WTC11 (cell line): ENCODE data around the gene CAPN15. TPM values are rescaled to one million over a fixed set of nuclear protein-coding genes. Genes with fewer than 3 reads are reported as not detected.

ENCODE experiments used
- ATAC-seq: fragments of 200-7000 bp; cut with Tn5 transposase; 2 replicates; pipeline ENCODE4 v1.10.0; 2021; ENCODE audit warnings: mild to moderate bottlenecking, moderate library complexity
- CTCF ChIA-PET: fragments of 300-600 bp; sonication (Branson Sonifier 250); formaldehyde crosslinking; loops from one replicate; lab custom pipeline; 2021; ENCODE audit warnings: antibody characterized with exemption; lab: Charles Lee
- POLR2A ChIA-PET: fragments of 350-600 bp; sonication (Branson Sonifier 250); formaldehyde crosslinking; loops from one replicate; lab custom pipeline; 2021; ENCODE audit warnings: antibody characterized with exemption; lab: Charles Lee
- DNase-seq: peaks from one replicate; pipeline ENCODE4 v3.0.0; 2021; ENCODE audit warnings: low spot score
- H3K27ac Mint-ChIP-seq: 2 replicates; pipeline ENCODE4 v1.8.0; 2021; ENCODE audit warnings: mixed read lengths
- H3K27me3 Mint-ChIP-seq: 2 replicates; pipeline ENCODE4 v1.8.0; 2021; ENCODE audit warnings: low read depth, mild to moderate bottlenecking, moderate library complexity, mixed read lengths
- H3K36me3 Mint-ChIP-seq: 2 replicates; pipeline ENCODE4 v1.8.0; 2021; ENCODE audit warnings: mixed read lengths
- H3K4me1 Mint-ChIP-seq: 2 replicates; pipeline ENCODE4 v1.8.0; 2022; ENCODE audit warnings: mixed read lengths
- H3K4me3 Mint-ChIP-seq: 2 replicates; pipeline ENCODE4 v1.8.0; 2021; ENCODE audit warnings: mild to moderate bottlenecking, moderate library complexity, mixed read lengths
- H3K9me3 Mint-ChIP-seq: 2 replicates; pipeline ENCODE4 v1.8.0; 2021; ENCODE audit warnings: mixed read lengths
- CTCF ChIP-seq: fragments of 200-600 bp; IDR thresholded peaks from 2 replicates; pipeline ENCODE4 v1.8.0; 2022; ENCODE audit warnings: antibody characterized with exemption
- E2F1 ChIP-seq: sonication (generic); formaldehyde crosslinking; IDR thresholded peaks from 2 replicates; pipeline ENCODE4 v1.8.0; 2022; ENCODE audit warnings: mild to moderate bottlenecking, missing genetic modification reagents
- ELF4 ChIP-seq: sonication (generic); formaldehyde crosslinking; IDR thresholded peaks from 2 replicates; pipeline ENCODE4 v1.8.1; 2022; ENCODE audit warnings: low read depth, mild to moderate bottlenecking, moderate library complexity, missing genetic modification reagents
- EMX1 ChIP-seq: fragments of 250-450 bp; sonication (Bioruptor Pico); IDR thresholded peaks from 2 replicates; pipeline ENCODE4 v1.8.0; 2021; ENCODE audit warnings: mild to moderate bottlenecking
- ESRRA ChIP-seq: sonication (generic); formaldehyde crosslinking; IDR thresholded peaks from 2 replicates; pipeline ENCODE4 v1.8.1; 2022; ENCODE audit warnings: mild to moderate bottlenecking, missing genetic modification reagents, borderline replicate concordance
- GABPB1 ChIP-seq: sonication (generic); formaldehyde crosslinking; IDR thresholded peaks from 2 replicates; pipeline ENCODE4 v1.8.1; 2023; ENCODE audit warnings: mild to moderate bottlenecking, missing genetic modification reagents
- MAX ChIP-seq: sonication (generic); formaldehyde crosslinking; IDR thresholded peaks from 2 replicates; pipeline ENCODE4 v1.8.0; 2022; ENCODE audit warnings: mild to moderate bottlenecking, missing genetic modification reagents
- PRDM15 ChIP-seq: sonication (generic); formaldehyde crosslinking; IDR thresholded peaks from 2 replicates; pipeline ENCODE4 v1.8.0; 2022; ENCODE audit warnings: missing genetic modification reagents
- PRRX2 ChIP-seq: fragments of 250-450 bp; sonication (Bioruptor Pico); IDR thresholded peaks from 2 replicates; pipeline ENCODE4 v1.8.0; 2021; ENCODE audit warnings: mild to moderate bottlenecking
- SP1 ChIP-seq: sonication (generic); formaldehyde crosslinking; conservative IDR thresholded peaks from 2 replicates; pipeline ENCODE4 v1.8.1; 2022; ENCODE audit warnings: missing genetic modification reagents
- ZNF121 ChIP-seq: sonication (generic); formaldehyde crosslinking; IDR thresholded peaks from 2 replicates; pipeline ENCODE4 v1.8.0; 2023; ENCODE audit warnings: missing genetic modification reagents
- ZNF281 ChIP-seq: sonication (generic); formaldehyde crosslinking; IDR thresholded peaks from 2 replicates; pipeline ENCODE4 v1.8.0; 2023; ENCODE audit warnings: mild to moderate bottlenecking, missing genetic modification reagents
- ZNF416 ChIP-seq: fragments of 250-450 bp; sonication (Bioruptor Pico); IDR thresholded peaks from 2 replicates; pipeline ENCODE4 v1.9.0; 2021; ENCODE audit warnings: mild to moderate bottlenecking, inconsistent platforms
- total RNA-seq: library from RNA; stranded (reverse); gene quantifications from 3 replicates; pipeline ENCODE4 v1.2.3, GENCODE V29; 2021

CAPN15 gene
- total RNA-seq, 1 experiment from 2014 or later: 110 TPM

- no peak for TF ChIP-seq E2F1 (CRISPR knock-in tag)
- no peak for TF ChIP-seq ELF4
- TF ChIP-seq ESRRA (CRISPR knock-in tag): no peak
Observed at GRCh38 chr16:578232-578869, 50.8 kb downstream of the CAPN15 start (continued).

GRCh38 chr16:578870-579405, 51.4 kb downstream of the CAPN15 start:
- TF ChIP-seq ZNF281 (CRISPR knock-in tag) (no peak), SP1 (CRISPR knock-in tag) (0 out of 2 replicates have a peak, but pooled peaks have one; percentile 37), ZNF121 (0 out of 2 replicates have a peak, but pooled peaks have one; percentile 56), EMX1 (no peak), PRDM15 (CRISPR knock-in tag) (no peak), CTCF (peak; percentile 73), GABPB1 (CRISPR knock-in tag) (peak; percentile 40; the same call in 1 of the 2 replicates), PRRX2 (CRISPR knock-in tag) (no peak), ZNF416 (CRISPR knock-in tag) (peak; percentile 79), MAX (CRISPR knock-in tag) (peak; percentile 16; the same call in 1 of the 2 replicates)
- TF ChIP-seq, all 79 proteins: peak for 6
- ChIA-PET POLR2A (interaction anchor here (0.5 to 1.5 kb wide), 3 partner anchors 9 to 198 kb away, joined by 3 read pairs; partner anchors contain the start of gene METTL26), CTCF (interaction anchor here (0.6 to 2.0 kb wide), 28 partner anchors 8 to 210 kb away, joined by 3 to 11 read pairs (median 4); partner anchors contain the start of genes CAPN15, MCRIP2, NHLRC4 and RAB40C)
- Mint-ChIP-seq H3K4me1 (peaks cover 4% of the 10 kb centered on the region), H3K27me3 (no peaks in the 10 kb centered on the region), H3K9me3 (no peaks in the 10 kb centered on the region), H3K27ac (no peak overlapping the region), H3K4me3 (no peak overlapping the region), H3K36me3 (no peaks in the 10 kb centered on the region)
- peak; percentile 88 for DNase-seq
- ATAC-seq: peak; percentile 73
